DMS53 treated with DMSO at 0.1 percent for 48 hours (cell line): ENCODE measurements around the gene ZNF24.

ENCODE experiments used
- DNase-seq: peaks from one replicate; lab custom pipeline; 2025; ENCODE audit not compliant: unreplicated experiment; lab: John Stamatoyannopoulos, UW

ZNF24 gene

DNA sequence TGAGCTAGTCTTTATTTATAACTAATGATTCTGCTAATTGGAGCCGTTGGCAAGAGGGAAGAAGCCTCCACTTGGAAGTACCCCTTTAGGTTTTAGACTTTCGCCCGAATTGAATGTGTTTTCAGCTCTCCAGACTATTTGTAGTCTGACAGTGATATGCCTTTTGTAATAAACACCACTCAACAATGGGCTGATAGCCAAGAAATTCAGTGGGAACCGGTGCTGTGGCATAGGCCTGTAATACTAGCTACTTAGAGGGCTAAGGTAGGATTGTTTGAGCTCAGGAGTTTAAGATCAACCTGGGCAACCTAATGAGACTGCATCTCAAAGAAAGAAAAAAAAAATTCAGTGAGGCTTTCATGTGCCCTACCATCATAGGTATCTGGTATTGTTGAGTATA is 40.6 kb downstream of the ZNF24 start:
- no peak for DNase-seq

DNA sequence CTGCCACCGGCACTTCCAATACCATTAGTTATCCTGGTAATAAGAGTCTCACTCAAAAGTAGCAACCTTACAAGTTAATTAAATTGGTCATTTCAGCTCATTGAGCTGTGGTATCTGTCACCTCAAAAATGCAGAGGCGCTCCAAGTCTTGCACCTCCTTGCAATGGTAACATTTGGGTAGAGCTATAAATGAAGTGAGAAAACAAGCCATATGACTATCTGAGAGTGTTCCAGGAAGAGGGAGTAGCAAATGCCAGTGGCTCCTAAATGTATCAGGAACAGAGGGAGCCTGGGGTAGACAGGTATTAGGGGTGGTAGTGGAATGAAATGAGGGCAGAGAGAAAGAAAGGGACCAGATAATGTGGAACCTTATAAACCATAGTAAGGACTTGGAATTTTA is 48.2 kb downstream of the ZNF24 start:
- no peak for DNase-seq

DNA sequence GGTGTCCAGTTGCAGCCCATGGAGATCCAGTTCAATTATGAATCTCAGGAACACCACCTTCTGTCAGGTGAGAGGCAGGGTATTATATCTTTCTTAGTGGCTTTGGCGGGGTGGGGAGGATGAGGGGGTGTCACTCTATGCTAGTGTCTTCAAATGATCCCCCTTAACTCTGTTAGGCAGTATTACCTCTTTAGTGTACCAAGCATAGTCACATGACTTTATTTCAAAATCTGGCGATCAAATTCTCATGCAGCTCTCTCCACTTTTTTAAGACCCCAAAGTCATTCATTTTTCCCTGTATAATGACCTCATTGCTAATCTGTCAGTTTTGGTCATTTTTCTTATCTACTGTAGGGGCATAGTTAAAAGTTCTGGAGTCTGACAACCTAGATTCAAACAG is 53.1 kb downstream of the ZNF24 start:
- no peak for DNase-seq

DNA sequence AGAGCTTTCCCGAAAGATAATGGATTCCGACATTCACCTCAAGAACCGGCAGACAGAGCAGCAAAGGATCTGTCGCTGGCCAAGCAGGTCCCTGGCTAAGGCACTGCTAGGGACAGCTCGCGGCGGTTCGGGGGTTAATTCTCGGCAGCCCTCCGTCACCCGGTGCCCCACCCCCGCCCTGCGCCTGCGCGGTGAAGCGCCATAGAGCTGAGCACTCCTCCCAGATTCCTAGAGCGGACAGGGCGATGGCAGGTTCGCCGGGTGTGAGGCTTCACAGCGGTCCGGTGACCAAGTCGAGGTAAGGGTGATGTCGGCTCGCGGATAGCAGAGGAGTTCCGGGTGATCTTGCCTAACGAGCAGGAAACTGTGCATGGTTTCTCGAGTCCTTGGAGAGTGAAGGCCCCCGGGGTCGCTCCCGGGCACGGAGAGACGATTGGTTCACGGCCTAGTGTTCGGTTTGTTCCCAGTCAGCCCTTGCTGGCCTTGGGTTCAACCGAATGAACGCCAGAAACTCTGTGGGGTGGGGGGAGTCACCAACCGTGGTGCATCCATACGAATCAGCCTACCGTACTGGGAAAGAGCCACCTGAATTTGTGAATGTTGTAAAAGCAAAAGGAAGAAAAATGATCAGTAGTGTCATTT is 54.0 kb downstream of the ZNF24 start, which contains the start of gene ZSCAN30:
Gene ZSCAN30 (minus strand): TSS at position 136 of the 642 bp plus-strand sequence. CDS start 25,877 bp downstream, outside the sequence.
- DNase-seq = peak; percentile 81

- DNase-seq = no peak
Observed at GRCh38 chr18:35289727-35290093, 54.5 kb downstream of the ZNF24 start.

DNA sequence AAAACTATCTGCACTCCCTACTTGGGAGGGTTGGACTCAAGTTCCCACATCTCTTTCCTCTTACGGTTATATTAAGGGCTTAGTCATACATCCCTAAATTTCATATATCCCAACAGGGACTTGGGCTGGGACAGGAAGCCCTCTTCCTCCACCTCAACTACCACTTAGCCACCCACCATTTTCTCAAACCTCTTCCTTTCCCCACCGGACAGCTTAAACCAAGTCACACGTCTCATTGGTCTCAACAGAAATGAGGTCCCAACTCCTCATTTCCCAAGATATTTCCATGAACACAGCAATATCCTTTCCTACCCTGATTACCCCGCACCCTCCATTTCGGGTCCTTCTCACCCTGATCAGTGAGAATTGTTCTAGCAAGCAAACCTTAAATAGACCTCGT is 54.9 kb downstream of the ZNF24 start:
- no peak for DNase-seq

DNA sequence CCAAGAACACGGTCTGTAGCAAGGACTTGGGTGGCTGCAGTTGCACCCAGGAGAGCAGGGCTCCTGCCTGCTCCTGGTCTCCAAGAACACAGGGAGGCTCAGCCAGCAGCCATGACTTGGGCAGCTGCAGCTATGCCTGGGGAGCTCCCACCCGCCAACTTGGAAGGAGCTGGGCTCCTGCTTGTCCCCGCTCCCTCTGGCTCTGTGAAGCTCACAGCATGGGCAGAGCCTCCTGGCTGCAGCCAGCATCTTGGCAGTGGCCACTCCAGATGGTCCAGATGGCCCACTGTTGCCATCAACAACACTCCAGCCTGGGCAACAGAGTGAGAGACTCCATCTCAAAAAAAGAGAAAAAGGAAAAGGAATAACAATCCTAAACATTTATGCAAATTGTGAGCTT is 59.4 kb downstream of the ZNF24 start:
- DNase-seq = no peak

DNA sequence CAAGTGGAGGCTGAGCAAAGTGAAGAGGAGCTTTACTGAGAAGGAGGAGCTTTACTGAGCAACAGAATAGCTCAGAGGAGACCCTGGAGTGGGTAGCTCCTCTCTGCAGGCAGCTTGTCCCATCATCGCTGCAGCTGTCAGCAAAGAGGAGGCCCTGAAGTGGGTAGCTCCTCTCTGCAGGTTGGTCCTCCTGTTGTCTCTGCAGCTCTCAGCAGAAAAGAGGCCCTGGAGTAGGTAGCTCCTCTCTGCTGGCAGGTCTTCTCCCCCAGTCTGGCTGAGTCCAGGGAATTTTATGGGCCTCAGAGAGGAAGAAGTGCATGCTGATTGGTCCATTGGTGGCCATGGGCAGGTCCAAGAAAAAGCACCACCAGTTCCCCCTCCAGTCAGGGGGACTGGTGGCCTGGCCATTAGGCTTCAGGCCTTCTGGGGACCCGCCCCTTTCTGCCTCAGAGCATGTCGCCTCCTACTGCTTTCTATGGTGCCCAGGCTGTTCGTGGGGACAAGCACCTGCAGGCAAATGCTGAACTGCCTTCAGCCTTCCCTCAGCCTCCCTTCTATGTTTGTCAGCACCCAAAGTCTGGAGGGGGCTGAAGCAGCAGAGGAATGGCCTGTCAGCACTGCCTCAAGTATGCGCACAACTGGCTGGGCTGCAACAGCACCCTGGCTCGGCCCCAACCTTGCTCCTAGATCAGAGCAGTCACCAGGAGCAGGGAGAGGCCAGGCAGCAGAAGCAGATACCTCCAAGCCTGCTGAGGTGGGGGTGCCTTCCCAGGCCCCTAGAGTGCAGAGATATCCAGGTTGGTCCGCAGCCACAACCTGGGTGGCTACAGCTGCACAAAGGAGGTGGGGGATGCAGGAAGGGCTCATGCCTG is 60.1 kb downstream of the ZNF24 start:
- no peak for DNase-seq

DNA sequence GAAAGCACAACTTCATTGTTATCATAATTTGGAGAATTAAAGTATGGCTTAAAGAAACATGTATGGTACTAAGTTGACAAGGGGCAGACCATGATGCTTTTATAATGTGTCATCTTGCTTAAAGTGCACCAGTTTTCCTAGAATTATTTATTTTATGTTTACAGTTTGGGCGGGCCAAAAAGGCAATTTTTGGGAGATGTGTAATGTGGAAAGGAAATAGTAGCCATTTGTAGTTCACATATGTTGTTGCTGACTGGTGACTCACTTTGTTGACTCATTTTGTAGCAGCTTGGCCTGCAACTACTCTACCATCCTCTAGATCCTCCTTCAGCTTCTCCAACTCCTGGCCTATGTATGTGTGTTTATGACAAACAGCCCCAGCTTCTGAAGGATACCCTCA is 61.9 kb downstream of the ZNF24 start:
- DNase-seq = no peak
